GM23248 (cell line): ENCODE measurements around the gene PIK3CB. TPM values are rescaled to one million over a fixed set of nuclear protein-coding genes. Genes with fewer than 3 reads are reported as not detected.
"Not testable (repeated sequence)": the region's sequence is repeated elsewhere in the genome, so short reads cannot be mapped to it uniquely, and the experiment has no call there.

Experiments used
- DNase-seq: peaks from one replicate; pipeline ENCODE4 v3.0.0-alpha.2; 2015
- H2AFZ ChIP-seq: fragments of 200-600 bp; sonication (generic); 2 replicates; pipeline ENCODE4 v1.6.1; 2016; ENCODE audit warnings: antibody characterized with exemption
- H3F3A ChIP-seq: fragments of 200-600 bp; sonication (generic); 2 replicates; pipeline ENCODE4 v1.6.1; 2016; ENCODE audit warnings: mild to moderate bottlenecking, antibody characterized with exemption, mixed run types; ENCODE audit not compliant: insufficient read depth
- H3K27ac ChIP-seq: fragments of 200-600 bp; sonication (generic); 2 replicates; pipeline ENCODE4 v1.5.1; 2016; ENCODE audit warnings: mild to moderate bottlenecking
- H3K27me3 ChIP-seq: fragments of 200-600 bp; sonication (generic); replicated peaks from 2 replicates; pipeline ENCODE4 v1.6.1; 2016; ENCODE audit warnings: mild to moderate bottlenecking; ENCODE audit not compliant: insufficient read depth
- H3K36me3 ChIP-seq: fragments of 200-600 bp; sonication (generic); 2 replicates; pipeline ENCODE4 v1.6.1; 2016; ENCODE audit warnings: low read depth, mild to moderate bottlenecking
- H3K4me1 ChIP-seq: fragments of 200-600 bp; sonication (generic); 2 replicates; pipeline ENCODE4 v1.6.1; 2016; ENCODE audit warnings: mild to moderate bottlenecking; ENCODE audit not compliant: insufficient read depth
- H3K4me2 ChIP-seq: fragments of 200-600 bp; sonication (generic); one replicate; pipeline ENCODE4 v1.6.1; 2016; ENCODE audit warnings: mild to moderate bottlenecking; ENCODE audit not compliant: unreplicated experiment
- H3K4me3 ChIP-seq: fragments of 200-600 bp; sonication (generic); 2 replicates; pipeline ENCODE4 v1.5.1; 2016; ENCODE audit warnings: mild to moderate bottlenecking
- H3K79me2 ChIP-seq: fragments of 200-600 bp; sonication (generic); 2 replicates; pipeline ENCODE4 v1.6.1; 2016; ENCODE audit warnings: mild to moderate bottlenecking; ENCODE audit not compliant: insufficient read depth
- H3K9ac ChIP-seq: fragments of 200-600 bp; sonication (generic); 2 replicates; pipeline ENCODE4 v1.6.1; 2016; ENCODE audit warnings: mild to moderate bottlenecking
- H3K9me2 ChIP-seq: fragments of 200-600 bp; sonication (generic); 2 replicates; pipeline ENCODE4 v1.6.1; 2016; ENCODE audit warnings: mixed run types, mild to moderate bottlenecking, moderate library complexity; ENCODE audit not compliant: insufficient read depth
- H3K9me3 ChIP-seq: fragments of 200-600 bp; sonication (generic); one replicate; pipeline ENCODE4 v1.6.1; 2017; ENCODE audit warnings: low read depth
- H4K20me1 ChIP-seq: fragments of 200-600 bp; sonication (generic); 2 replicates; pipeline ENCODE4 v1.6.0; 2016; ENCODE audit not compliant: insufficient read depth
- EZH2 ChIP-seq: fragments of 200-600 bp; sonication (generic); IDR thresholded peaks from 2 replicates; pipeline ENCODE4 v1.6.1; 2018; ENCODE audit warnings: antibody characterized with exemption, mild to moderate bottlenecking; ENCODE audit not compliant: insufficient read depth, poor library complexity, severe bottlenecking
- EZH2phosphoT487 ChIP-seq: fragments of 200-600 bp; sonication (generic); IDR thresholded peaks from 2 replicates; pipeline ENCODE4 v1.6.1; 2018; ENCODE audit warnings: antibody characterized with exemption, moderate library complexity, mild to moderate bottlenecking, low read depth; ENCODE audit not compliant: insufficient read depth
- WGBS, 2 experiments: methylation state at CpG; one replicate each; pipeline ENCODE4 v1.1.6; 2015 to 2017; ENCODE audit warnings: low lambda C conversion rate in 2 of 2, low coverage in 1 of 2; ENCODE audit errors: missing lambda C conversion rate in 2 of 2; 5-methylcytosine and 5-hydroxymethylcytosine counted together
- in situ Hi-C: fragments of 300-500 bp; cut with MboI; formaldehyde crosslinking; loops from 2 replicates; pipeline ENCODE4 v1.15.0; 2020
- polyA plus RNA-seq: library from polyadenylated mRNA; unstranded; fragments of >200 nt; fragmentation: Nextera tagmentation; extraction: Ambion mirVana; gene quantifications from 2 replicates; pipeline ENCODE4 v1.2.1, GENCODE V29; 2016
- total RNA-seq: library from RNA; depleted of rRNA; stranded (reverse); fragments of >200 nt; shearing (Covaris generic); gene quantifications from 2 replicates; pipeline ENCODE4 v1.2.3, GENCODE V29; 2014

Gene PIK3CB
- total and polyA plus RNA-seq, 2 experiments from 2014 or later, result 4.8 to 6.4 TPM

- Histone ChIP-seq H3K4me3 (no peak overlapping the region), H2AFZ (no peak overlapping the region), H3K4me1 (no peaks in the 10 kb centered on the region), H3K36me3 (0 out of 2 replicates have a peak, but pooled peaks cover 5% of the 10 kb centered on the region), H3K9ac (no peak overlapping the region), H3K4me2 (no peak overlapping the region), H3K27me3 (no peaks in the 10 kb centered on the region), H4K20me1 (no peaks in the 10 kb centered on the region), H3K9me3 (no peaks in the 10 kb centered on the region), H3K9me2 (no peaks in the 10 kb centered on the region), H3K79me2 (no peaks in the 10 kb centered on the region), H3F3A (no peaks in the 10 kb centered on the region), H3K27ac (no peak overlapping the region)
- in situ Hi-C loops, result no loop called here
- no peak for TF ChIP-seq EZH2phosphoT487
- TF ChIP-seq EZH2, result no peak
- 66 to 67% methylated on average over 4 of the region's 4 CpGs for WGBS, 2 experiments
- no peak for DNase-seq
These were observed 214.3 kb downstream of the PIK3CB start for GRCh38 chr3:138620431-138620830.

GRCh38 chr3:138615462-138615861, 219.3 kb downstream of the PIK3CB start:
- Histone ChIP-seq H3K27ac (no peak overlapping the region), H3K9me2 (no peaks in the 10 kb centered on the region), H3K4me2 (no peak overlapping the region), H3K36me3 (no peaks in the 10 kb centered on the region), H2AFZ (no peak overlapping the region), H3K27me3 (no peaks in the 10 kb centered on the region), H4K20me1 (no peaks in the 10 kb centered on the region), H3K4me3 (no peak overlapping the region), H3K4me1 (no peaks in the 10 kb centered on the region), H3F3A (no peaks in the 10 kb centered on the region), H3K9ac (no peak overlapping the region), H3K79me2 (0 out of 2 replicates have a peak, but pooled peaks cover 6% of the 10 kb centered on the region), H3K9me3 (no peaks in the 10 kb centered on the region)
- TF ChIP-seq EZH2phosphoT487 (no peak), EZH2 (no peak)
- in situ Hi-C loops, result no loop called here
- 91 to 97% methylated on average over 1 of the region's 1 CpG for WGBS, 2 experiments
- no peak for DNase-seq

- Histone ChIP-seq H3K4me2 (peak overlapping the region; percentile 81), H2AFZ (peak overlapping the region; percentile 96), H3K4me3 (peak overlapping the region; percentile 76), H3K4me1 (0 out of 2 replicates have a peak, but pooled peaks cover 9% of the 10 kb centered on the region), H3K9me3 (no peaks in the 10 kb centered on the region), H3K9ac (peak overlapping the region; percentile 88), H4K20me1 (no peaks in the 10 kb centered on the region), H3K27ac (no peak overlapping the region), H3K79me2 (0 out of 2 replicates have a peak, but pooled peaks cover 10% of the 10 kb centered on the region), H3K9me2 (no peaks in the 10 kb centered on the region), H3K27me3 (no peaks in the 10 kb centered on the region), H3K36me3 (no peaks in the 10 kb centered on the region), H3F3A (no peaks in the 10 kb centered on the region)
- WGBS, 2 experiments, result 55 to 56% methylated on average over 6 of the region's 6 CpGs
- in situ Hi-C loops, result no loop called here
- TF ChIP-seq EZH2, result no peak
- no peak for TF ChIP-seq EZH2phosphoT487
- DNase-seq, result no peak
These were observed 224.8 kb downstream of the PIK3CB start for GRCh38 chr3:138609898-138610266.

DNA sequence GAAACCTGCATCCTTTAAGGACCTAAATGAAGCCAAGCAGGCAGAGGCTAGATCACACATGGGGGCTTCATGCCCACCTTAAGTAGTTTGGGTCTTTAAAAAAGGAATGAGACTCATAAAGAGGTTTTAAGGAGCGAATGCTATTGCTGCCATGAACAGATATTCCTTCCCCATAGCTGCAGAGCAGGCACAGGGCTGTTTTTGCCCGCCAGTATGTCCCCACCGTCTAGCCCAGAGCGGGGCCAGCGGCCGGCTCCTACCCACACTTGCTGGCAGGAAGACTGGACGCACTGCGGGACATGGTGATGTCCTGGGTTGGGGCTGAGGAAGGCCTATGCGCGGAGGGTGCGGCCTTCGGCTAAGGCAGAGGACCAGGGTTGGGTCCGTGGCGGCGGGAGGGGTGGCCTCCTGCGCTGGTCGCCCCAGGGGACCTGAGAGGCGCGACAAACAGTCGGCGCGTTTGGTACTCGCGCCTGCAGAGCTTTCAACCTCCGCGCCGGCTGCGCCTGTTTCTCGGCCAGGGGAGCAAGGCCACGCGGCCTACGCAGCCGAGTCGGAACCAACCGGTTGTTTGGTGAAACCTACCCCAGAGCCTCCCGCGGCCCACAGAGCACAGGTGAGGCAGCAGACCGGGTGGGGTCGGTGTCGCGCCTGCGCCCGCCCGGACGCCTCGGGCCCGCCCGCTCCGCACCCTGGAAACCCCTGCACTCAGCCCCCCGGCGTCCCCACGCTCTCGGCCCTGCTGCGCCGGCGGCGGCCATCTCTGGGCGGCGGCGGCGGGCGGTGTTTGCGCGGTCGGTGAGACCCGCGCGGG, 226.2 kb downstream of the PIK3CB start, which contains the start of gene FAIM:
Gene FAIM, plus strand, starts transcription at position 450 of the 814 bp plus-strand sequence. CDS start 10,956 bp downstream, outside the sequence.
- Histone ChIP-seq H3K4me2 (peak within 1 kb of the TSS; percentile 81), H2AFZ (peak within 1 kb of the TSS; percentile 96), H3K36me3 (no peaks in the 10 kb centered on the region), H3K9me3 (no peaks in the 10 kb centered on the region), H4K20me1 (no peaks in the 10 kb centered on the region), H3K79me2 (0 out of 2 replicates have a peak, but pooled peaks cover 5% of the 10 kb centered on the region), H3K9me2 (no peaks in the 10 kb centered on the region), H3K27ac (peak within 1 kb of the TSS; percentile 53), H3K9ac (peak within 1 kb of the TSS; percentile 88), H3K4me1 (0 out of 2 replicates have a peak, but pooled peaks cover 9% of the 10 kb centered on the region), H3K4me3 (peak within 1 kb of the TSS; percentile 76), H3F3A (no peaks in the 10 kb centered on the region), H3K27me3 (no peaks in the 10 kb centered on the region)
- WGBS, 2 experiments, result 4 to 5% methylated on average over 30 to 42 of the region's 68 CpGs
- in situ Hi-C loops, result no loop called here
- DNase-seq, result peak; percentile 85
- TF ChIP-seq EZH2phosphoT487, result no peak
- no peak for TF ChIP-seq EZH2

DNA sequence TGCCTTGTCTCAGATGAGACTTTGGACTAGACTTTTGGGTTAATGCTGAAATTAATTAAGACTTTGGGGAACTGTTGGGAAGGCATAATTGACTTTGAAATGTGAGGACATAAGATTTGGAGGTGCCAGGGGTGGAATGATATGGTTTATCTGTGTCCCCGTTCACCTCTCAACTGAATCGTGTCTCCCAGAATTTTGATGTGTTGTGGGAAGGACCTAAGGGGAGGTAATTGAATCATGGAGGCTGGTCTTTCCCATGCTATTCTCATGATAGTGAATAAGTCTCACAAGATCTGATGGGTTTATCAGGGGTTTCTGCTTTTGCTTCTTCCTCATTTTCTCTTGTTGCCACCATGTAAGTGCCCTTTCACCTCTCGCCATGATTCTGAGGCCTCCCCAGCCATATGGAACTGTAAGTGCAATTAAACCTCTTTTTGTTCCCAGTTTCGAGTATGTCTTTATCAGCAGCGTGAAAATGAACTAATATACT, 230.6 kb downstream of the PIK3CB start:
- H3F3A ChIP-seq, H3K4me3 ChIP-seq, DNase-seq, H2AFZ ChIP-seq, H4K20me1 ChIP-seq, H3K4me2 ChIP-seq, H3K79me2 ChIP-seq, H3K27ac ChIP-seq, H3K27me3 ChIP-seq, H3K9me2 ChIP-seq, in situ Hi-C loops, H3K9ac ChIP-seq, H3K9me3 ChIP-seq, H3K36me3 ChIP-seq: not testable (repeated sequence)
- H3K4me1 ChIP-seq, result peaks cover 13% of the 10 kb centered on the region
- WGBS, 2 experiments, result 94 to 96% methylated on average over 5 of the region's 5 CpGs
